T-helper 17 cell (primary cell): ENCODE data around the gene RECK. TPM values are rescaled to one million over a fixed set of nuclear protein-coding genes. Genes with fewer than 3 reads are reported as not detected.

Experiments
- ATAC-seq: fragments of 150-1000 bp; cut with Tn5 transposase; 2 replicates; pipeline ENCODE4 v1.10.0; 2021; ENCODE audit warnings: mild to moderate bottlenecking, moderate library complexity
- DNase-seq, 3 donors: peaks; one replicate each; pipeline versions ENCODE4 v3.0.0 to v3.0.0-alpha.2; 2020 to 2021
- H3K9me3 ChIP-seq: one replicate; pipeline ENCODE4 v1.7.0; 2013; ENCODE audit warnings: low read length, mild to moderate bottlenecking; ENCODE audit not compliant: control insufficient read depth, poor library complexity, severe bottlenecking
- H3K27ac Mint-ChIP-seq: one replicate; pipeline ENCODE4 v1.8.0; 2022; ENCODE audit warnings: mild to moderate bottlenecking, moderate library complexity, mixed read lengths
- H3K27me3 Mint-ChIP-seq: one replicate; pipeline ENCODE4 v1.8.0; 2022; ENCODE audit warnings: mixed read lengths
- H3K36me3 Mint-ChIP-seq: one replicate; pipeline ENCODE4 v1.8.0; 2022; ENCODE audit warnings: low read depth, mixed read lengths
- H3K4me1 Mint-ChIP-seq: one replicate; pipeline ENCODE4 v1.8.0; 2022; ENCODE audit warnings: mild to moderate bottlenecking, mixed read lengths
- H3K4me3 Mint-ChIP-seq: one replicate; pipeline ENCODE4 v1.8.0; 2022; ENCODE audit warnings: mild to moderate bottlenecking, moderate library complexity, mixed read lengths
- total RNA-seq, 4 donors: library from RNA in 2 of 4; stranded (reverse) in 2 of 4; gene quantifications; one replicate each; pipeline ENCODE4 v1.2.3 and lab custom pipeline; 2022 to 2026

RECK gene
- total RNA-seq, 2 donors from 2014 or later, result 6.4 to 7.8 TPM

- peak overlapping the region; percentile 78 for H3K27ac Mint-ChIP-seq
- peak overlapping the region; percentile 15 for H3K4me3 Mint-ChIP-seq
- peaks cover 2% of the 10 kb centered on the region for H3K36me3 Mint-ChIP-seq
- DNase-seq (no peak), ATAC-seq (no peak)
- H3K27me3 Mint-ChIP-seq, result no peaks in the 10 kb centered on the region
- H3K9me3 ChIP-seq, result no peaks in the 10 kb centered on the region
- peaks cover 10% of the 10 kb centered on the region for H3K4me1 Mint-ChIP-seq
Observed at GRCh38 chr9:36092014-36092413, 55.3 kb downstream of the RECK start.

- Mint-ChIP-seq H3K4me3 (peak overlapping the region; percentile 74), H3K27ac (peak overlapping the region; percentile 78), H3K27me3 (no peaks in the 10 kb centered on the region), H3K4me1 (peaks cover 10% of the 10 kb centered on the region), H3K36me3 (peaks cover 2% of the 10 kb centered on the region)
- ATAC-seq, result peak; percentile 95
- DNase-seq, result peak in 1 of 3 donors; percentile 9
- H3K9me3 ChIP-seq, result no peaks in the 10 kb centered on the region
Observed at GRCh38 chr9:36092509-36093215, 55.9 kb downstream of the RECK start.

GRCh38 chr9:36093384-36093783 lies 56.7 kb downstream of the RECK start:
- no peak for ATAC-seq
- no peaks in the 10 kb centered on the region for H3K9me3 ChIP-seq
- Mint-ChIP-seq H3K36me3 (peaks cover 2% of the 10 kb centered on the region), H3K4me3 (no peak overlapping the region), H3K27me3 (no peaks in the 10 kb centered on the region), H3K27ac (peak overlapping the region; percentile 78), H3K4me1 (peaks cover 10% of the 10 kb centered on the region)
- no peak for DNase-seq

GRCh38 chr9:36099718-36100117 lies 63.0 kb downstream of the RECK start:
- Mint-ChIP-seq H3K4me1 (peaks cover 8% of the 10 kb centered on the region), H3K36me3 (no peaks in the 10 kb centered on the region), H3K4me3 (no peak overlapping the region), H3K27ac (no peak overlapping the region), H3K27me3 (no peaks in the 10 kb centered on the region)
- ATAC-seq (no peak), DNase-seq (no peak)
- no peaks in the 10 kb centered on the region for H3K9me3 ChIP-seq

GRCh38 chr9:36100532-36100931 lies 63.8 kb downstream of the RECK start:
- H3K27ac Mint-ChIP-seq, result no peak overlapping the region

GRCh38 chr9:36101916-36102741 lies 65.4 kb downstream of the RECK start:
- DNase-seq, result no peak
- no peaks in the 10 kb centered on the region for H3K9me3 ChIP-seq
- Mint-ChIP-seq H3K27ac (no peak overlapping the region), H3K4me3 (no peak overlapping the region), H3K36me3 (no peaks in the 10 kb centered on the region), H3K27me3 (no peaks in the 10 kb centered on the region), H3K4me1 (peaks cover 8% of the 10 kb centered on the region)
- no peak for ATAC-seq

More at GRCh38 chr9:36100532-36100931, 63.8 kb downstream of the RECK start:
- DNase-seq, result no peak
- H3K9me3 ChIP-seq, result no peaks in the 10 kb centered on the region
- no peak for ATAC-seq
- no peak overlapping the region for H3K4me3 Mint-ChIP-seq
- H3K36me3 Mint-ChIP-seq, result no peaks in the 10 kb centered on the region
- no peaks in the 10 kb centered on the region for H3K27me3 Mint-ChIP-seq
- peaks cover 8% of the 10 kb centered on the region for H3K4me1 Mint-ChIP-seq

GRCh38 chr9:36102742-36103495 lies 66.2 kb downstream of the RECK start:
- H3K9me3 ChIP-seq, result no peaks in the 10 kb centered on the region
- H3K27ac Mint-ChIP-seq, result no peak overlapping the region
- peaks cover 8% of the 10 kb centered on the region for H3K4me1 Mint-ChIP-seq
- peak; percentile 68 to 83 (median 70) for DNase-seq
- no peaks in the 10 kb centered on the region for H3K27me3 Mint-ChIP-seq
- no peaks in the 10 kb centered on the region for H3K36me3 Mint-ChIP-seq
- no peak overlapping the region for H3K4me3 Mint-ChIP-seq
- ATAC-seq, result peak; percentile 100

- peaks cover 2% of the 10 kb centered on the region for H3K4me1 Mint-ChIP-seq
- no peak overlapping the region for H3K27ac Mint-ChIP-seq
- ATAC-seq, result no peak
- H3K9me3 ChIP-seq, result no peaks in the 10 kb centered on the region
- DNase-seq, result no peak
- H3K27me3 Mint-ChIP-seq, result no peaks in the 10 kb centered on the region
- peaks cover 2% of the 10 kb centered on the region for H3K36me3 Mint-ChIP-seq
- H3K4me3 Mint-ChIP-seq, result no peak overlapping the region
Observed at GRCh38 chr9:36109071-36109470, 72.4 kb downstream of the RECK start.

GRCh38 chr9:36110434-36110833 lies 73.7 kb downstream of the RECK start:
- peaks cover 2% of the 10 kb centered on the region for H3K36me3 Mint-ChIP-seq
- no peak for DNase-seq
- ATAC-seq, result no peak

GRCh38 chr9:36112516-36112915 lies 75.8 kb downstream of the RECK start:
- H3K4me3 Mint-ChIP-seq, result no peak overlapping the region
- ATAC-seq (no peak), DNase-seq (no peak)
- H3K36me3 Mint-ChIP-seq, result peaks cover 2% of the 10 kb centered on the region
- no peak overlapping the region for H3K27ac Mint-ChIP-seq
- no peaks in the 10 kb centered on the region for H3K9me3 ChIP-seq
- H3K4me1 Mint-ChIP-seq, result peaks cover 2% of the 10 kb centered on the region
- H3K27me3 Mint-ChIP-seq, result no peaks in the 10 kb centered on the region

More at GRCh38 chr9:36110434-36110833, 73.7 kb downstream of the RECK start:
- Mint-ChIP-seq H3K4me1 (peaks cover 2% of the 10 kb centered on the region), H3K4me3 (no peak overlapping the region), H3K27me3 (no peaks in the 10 kb centered on the region), H3K27ac (no peak overlapping the region)
- H3K9me3 ChIP-seq, result no peaks in the 10 kb centered on the region

- Mint-ChIP-seq H3K36me3 (peaks cover 5% of the 10 kb centered on the region), H3K4me1 (peaks cover 2% of the 10 kb centered on the region), H3K27me3 (no peaks in the 10 kb centered on the region), H3K4me3 (no peak overlapping the region), H3K27ac (no peak overlapping the region)
- no peak for DNase-seq
- no peaks in the 10 kb centered on the region for H3K9me3 ChIP-seq
- ATAC-seq, result no peak
Observed at GRCh38 chr9:36113999-36114398, 77.3 kb downstream of the RECK start.

- no peaks in the 10 kb centered on the region for H3K9me3 ChIP-seq
- Mint-ChIP-seq H3K36me3 (peaks cover 7% of the 10 kb centered on the region), H3K27me3 (no peaks in the 10 kb centered on the region), H3K27ac (no peak overlapping the region), H3K4me1 (peaks cover 4% of the 10 kb centered on the region), H3K4me3 (no peak overlapping the region)
- DNase-seq (no peak), ATAC-seq (no peak)
Observed at GRCh38 chr9:36116593-36116992, 79.9 kb downstream of the RECK start.

- H3K4me1 Mint-ChIP-seq, result peaks cover 6% of the 10 kb centered on the region
- ATAC-seq, result no peak
- no peak overlapping the region for H3K27ac Mint-ChIP-seq
- H3K27me3 Mint-ChIP-seq, result no peaks in the 10 kb centered on the region
- H3K36me3 Mint-ChIP-seq, result peaks cover 8% of the 10 kb centered on the region
- DNase-seq, result no peak
- no peaks in the 10 kb centered on the region for H3K9me3 ChIP-seq
- H3K4me3 Mint-ChIP-seq, result no peak overlapping the region
Observed at GRCh38 chr9:36118201-36118600, 81.5 kb downstream of the RECK start.
